HepG2 (cell line): ENCODE data around the gene C2orf80. TPM values are rescaled to one million over a fixed set of nuclear protein-coding genes. Genes with fewer than 3 reads are reported as not detected.

Experiments used
- ATAD3A ChIP-seq: sonication (generic); formaldehyde crosslinking; IDR thresholded peaks from 2 replicates; pipeline ENCODE4 v1.4.0; 2020; ENCODE audit warnings: missing genetic modification reagents
- BCL3 ChIP-seq: sonication (generic); formaldehyde crosslinking; IDR thresholded peaks from 2 replicates; pipeline ENCODE4 v1.5.1; 2020; ENCODE audit warnings: mild to moderate bottlenecking, missing genetic modification reagents, moderate library complexity
- BRF2 ChIP-seq: sonication (generic); formaldehyde crosslinking; IDR thresholded peaks from 2 replicates; pipeline ENCODE4 v1.8.1; 2022; ENCODE audit warnings: mild to moderate bottlenecking, missing genetic modification reagents
- CBX2 ChIP-seq, 2 experiments: fragments of 200-600 bp in 1 of 2; sonication (generic); formaldehyde crosslinking in 1 of 2; IDR thresholded peaks; 2 replicates each; pipeline versions ENCODE4 v1.7.0 to v1.8.1; 2018 to 2022; ENCODE audit warnings: low read depth in 2 of 2, low read length in 1 of 2, mild to moderate bottlenecking in 1 of 2, missing genetic modification reagents in 1 of 2
- CENPBD1 ChIP-seq: sonication (generic); formaldehyde crosslinking; IDR thresholded peaks from 2 replicates; pipeline ENCODE4 v1.8.0; 2022; ENCODE audit warnings: missing genetic modification reagents, low read depth, mild to moderate bottlenecking, borderline replicate concordance
- CHCHD3 ChIP-seq: sonication (generic); formaldehyde crosslinking; IDR thresholded peaks from 2 replicates; pipeline ENCODE4 v1.8.0; 2022; ENCODE audit warnings: mild to moderate bottlenecking, missing genetic modification reagents, moderate library complexity
- DMTF1 ChIP-seq: sonication (generic); formaldehyde crosslinking; IDR thresholded peaks from 2 replicates; pipeline ENCODE4 v1.4.0; 2020; ENCODE audit warnings: mild to moderate bottlenecking, missing genetic modification reagents
- KDM6A ChIP-seq: IDR thresholded peaks from 2 replicates; pipeline ENCODE4 v1.6.1; 2016; ENCODE audit warnings: low read depth
- RXRA ChIP-seq: sonication (generic); formaldehyde crosslinking; IDR thresholded peaks from 2 replicates; pipeline ENCODE4 v1.5.1; 2020; ENCODE audit warnings: missing genetic modification reagents
- SKI ChIP-seq: fragments of 450-650 bp; IDR thresholded peaks from one replicate; pipeline ENCODE4 v1.6.1; 2018; ENCODE audit warnings: mild to moderate bottlenecking; ENCODE audit not compliant: partially characterized antibody
- THRA ChIP-seq: sonication (generic); formaldehyde crosslinking; IDR thresholded peaks from 2 replicates; pipeline ENCODE4 v1.4.0; 2020; ENCODE audit warnings: missing genetic modification reagents, borderline replicate concordance
- TOPORS ChIP-seq: sonication (generic); formaldehyde crosslinking; IDR thresholded peaks from 2 replicates; pipeline ENCODE4 v1.8.0; 2023; ENCODE audit warnings: mild to moderate bottlenecking, missing genetic modification reagents
- ZHX1 ChIP-seq: sonication (generic); formaldehyde crosslinking; IDR thresholded peaks from 2 replicates; pipeline ENCODE4 v1.8.1; 2022; ENCODE audit warnings: low read depth, mild to moderate bottlenecking, missing genetic modification reagents
- ZNF138 ChIP-seq: sonication (generic); formaldehyde crosslinking; IDR thresholded peaks from 2 replicates; pipeline ENCODE4 v1.5.0; 2020; ENCODE audit warnings: mild to moderate bottlenecking, low read depth, missing genetic modification reagents
- ZNF263 ChIP-seq: sonication (generic); formaldehyde crosslinking; IDR thresholded peaks from 2 replicates; pipeline ENCODE4 v1.4.0; 2020; ENCODE audit warnings: missing genetic modification reagents
- ZNF296 ChIP-seq: sonication (generic); formaldehyde crosslinking; conservative IDR thresholded peaks from 2 replicates; pipeline ENCODE4 v1.5.0; 2020; ENCODE audit warnings: mild to moderate bottlenecking, missing genetic modification reagents
- ZNF549 ChIP-seq: sonication (generic); formaldehyde crosslinking; IDR thresholded peaks from 2 replicates; pipeline ENCODE4 v1.5.0; 2020; ENCODE audit warnings: missing genetic modification reagents
- polyA plus RNA-seq, 8 experiments: library from polyadenylated mRNA; depleted of rRNA in 3 of 8; stranded (reverse) in 7 of 8; unstranded in 1 of 8; fragments of >200 nt; fragmentation: Illumina TruSeq in 4 of 8; extraction: Trizol in 4 of 8; gene quantifications; 2 replicates each; pipeline versions ENCODE4 v1.2.1 to v1.2.3, GENCODE V29; 2011 to 2016; ENCODE audit warnings: low read depth in 4 of 8, missing spikeins in 1 of 8, mixed read lengths in 1 of 8; ENCODE audit not compliant: insufficient read depth in 1 of 8
- total RNA-seq, 5 experiments: library from RNA; depleted of rRNA; stranded (reverse); fragments of >200 nt; fragmentation: Illumina TruSeq; extraction: Trizol; gene quantifications; 2 replicates each; pipeline ENCODE4 v1.2.3, GENCODE V29; 2016; ENCODE audit warnings: low read depth in 1 of 5

Gene C2orf80
- total and polyA plus RNA-seq, 2 of the 13 experiments (the other 11 are each of a cell fraction or from before 2014, with no cell fraction given), result not detected

- TF ChIP-seq ZHX1 (CRISPR knock-in tag) (peak; percentile 36; the same call in 1 of the 2 replicates), CBX2 (IDR thresholded peaks at IDR 0.05; ENCODE audit: low read depth, low read length) (no peak), CBX2 (CRISPR knock-in tag; IDR thresholded peaks at IDR 0.05; ENCODE audit: low read depth) (no peak), KDM6A (CRISPR knock-in tag) (no peak), THRA (peak; percentile 69; the same call in 1 of the 2 replicates), RXRA (CRISPR knock-in tag) (peak; percentile 99), ZNF549 (CRISPR knock-in tag) (no peak), BCL3 (CRISPR knock-in tag) (no peak), DMTF1 (CRISPR knock-in tag) (no peak), BRF2 (CRISPR knock-in tag) (no peak), ZNF263 (CRISPR knock-in tag) (no peak), ATAD3A (no peak), ZNF138 (CRISPR knock-in tag) (no peak), CHCHD3 (CRISPR knock-in tag) (no peak), CENPBD1 (CRISPR knock-in tag) (no peak), SKI (no peak), TOPORS (CRISPR knock-in tag) (no peak), ZNF296 (CRISPR knock-in tag) (no peak)
Measured at GRCh38 chr2:208179028-208179609, 10.7 kb downstream of the C2orf80 start (continued).
